GM12864 (cell line): ENCODE measurements around the gene MAPT.
"Not testable (repeated sequence)": the region's sequence is repeated elsewhere in the genome, so short reads cannot be mapped to it uniquely, and the experiment has no call there.

Source experiments
- DNase-seq: peaks from one replicate; pipeline ENCODE4 v3.0.0-alpha.2; 2011; ENCODE audit warnings: low read depth
- H3K4me3 ChIP-seq: 2 replicates; pipeline ENCODE4 v1.5.1; 2011; ENCODE audit warnings: mild to moderate bottlenecking, low read depth, low read length, control low read depth
- TF ChIP-seq, protein P1 (sequence below): IDR thresholded peaks from 2 replicates; pipeline ENCODE4 v1.5.1; 2011; ENCODE audit warnings: low read depth, mild to moderate bottlenecking, moderate library complexity, low read length, control low read depth, inconsistent platforms; ENCODE audit errors: missing control alignments

The MAPT gene

DNA sequence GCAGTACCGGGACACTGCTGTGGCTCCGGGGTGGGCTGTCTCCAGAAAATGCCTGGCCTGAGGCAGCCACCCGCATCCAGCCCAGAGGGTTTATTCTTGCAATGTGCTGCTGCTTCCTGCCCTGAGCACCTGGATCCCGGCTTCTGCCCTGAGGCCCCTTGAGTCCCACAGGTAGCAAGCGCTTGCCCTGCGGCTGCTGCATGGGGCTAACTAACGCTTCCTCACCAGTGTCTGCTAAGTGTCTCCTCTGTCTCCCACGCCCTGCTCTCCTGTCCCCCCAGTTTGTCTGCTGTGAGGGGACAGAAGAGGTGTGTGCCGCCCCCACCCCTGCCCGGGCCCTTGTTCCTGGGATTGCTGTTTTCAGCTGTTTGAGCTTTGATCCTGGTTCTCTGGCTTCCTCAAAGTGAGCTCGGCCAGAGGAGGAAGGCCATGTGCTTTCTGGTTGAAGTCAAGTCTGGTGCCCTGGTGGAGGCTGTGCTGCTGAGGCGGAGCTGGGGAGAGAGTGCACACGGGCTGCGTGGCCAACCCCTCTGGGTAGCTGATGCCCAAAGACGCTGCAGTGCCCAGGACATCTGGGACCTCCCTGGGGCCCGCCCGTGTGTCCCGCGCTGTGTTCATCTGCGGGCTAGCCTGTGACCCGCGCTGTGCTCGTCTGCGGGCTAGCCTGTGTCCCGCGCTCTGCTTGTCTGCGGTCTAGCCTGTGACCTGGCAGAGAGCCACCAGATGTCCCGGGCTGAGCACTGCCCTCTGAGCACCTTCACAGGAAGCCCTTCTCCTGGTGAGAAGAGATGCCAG is 117.6 kb downstream of the MAPT start:
- DNase-seq, result no peak
- H3K4me3 ChIP-seq, result no peak overlapping the region
- TF ChIP-seq, protein P1, sequence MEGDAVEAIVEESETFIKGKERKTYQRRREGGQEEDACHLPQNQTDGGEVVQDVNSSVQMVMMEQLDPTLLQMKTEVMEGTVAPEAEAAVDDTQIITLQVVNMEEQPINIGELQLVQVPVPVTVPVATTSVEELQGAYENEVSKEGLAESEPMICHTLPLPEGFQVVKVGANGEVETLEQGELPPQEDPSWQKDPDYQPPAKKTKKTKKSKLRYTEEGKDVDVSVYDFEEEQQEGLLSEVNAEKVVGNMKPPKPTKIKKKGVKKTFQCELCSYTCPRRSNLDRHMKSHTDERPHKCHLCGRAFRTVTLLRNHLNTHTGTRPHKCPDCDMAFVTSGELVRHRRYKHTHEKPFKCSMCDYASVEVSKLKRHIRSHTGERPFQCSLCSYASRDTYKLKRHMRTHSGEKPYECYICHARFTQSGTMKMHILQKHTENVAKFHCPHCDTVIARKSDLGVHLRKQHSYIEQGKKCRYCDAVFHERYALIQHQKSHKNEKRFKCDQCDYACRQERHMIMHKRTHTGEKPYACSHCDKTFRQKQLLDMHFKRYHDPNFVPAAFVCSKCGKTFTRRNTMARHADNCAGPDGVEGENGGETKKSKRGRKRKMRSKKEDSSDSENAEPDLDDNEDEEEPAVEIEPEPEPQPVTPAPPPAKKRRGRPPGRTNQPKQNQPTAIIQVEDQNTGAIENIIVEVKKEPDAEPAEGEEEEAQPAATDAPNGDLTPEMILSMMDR, result no peak

DNA sequence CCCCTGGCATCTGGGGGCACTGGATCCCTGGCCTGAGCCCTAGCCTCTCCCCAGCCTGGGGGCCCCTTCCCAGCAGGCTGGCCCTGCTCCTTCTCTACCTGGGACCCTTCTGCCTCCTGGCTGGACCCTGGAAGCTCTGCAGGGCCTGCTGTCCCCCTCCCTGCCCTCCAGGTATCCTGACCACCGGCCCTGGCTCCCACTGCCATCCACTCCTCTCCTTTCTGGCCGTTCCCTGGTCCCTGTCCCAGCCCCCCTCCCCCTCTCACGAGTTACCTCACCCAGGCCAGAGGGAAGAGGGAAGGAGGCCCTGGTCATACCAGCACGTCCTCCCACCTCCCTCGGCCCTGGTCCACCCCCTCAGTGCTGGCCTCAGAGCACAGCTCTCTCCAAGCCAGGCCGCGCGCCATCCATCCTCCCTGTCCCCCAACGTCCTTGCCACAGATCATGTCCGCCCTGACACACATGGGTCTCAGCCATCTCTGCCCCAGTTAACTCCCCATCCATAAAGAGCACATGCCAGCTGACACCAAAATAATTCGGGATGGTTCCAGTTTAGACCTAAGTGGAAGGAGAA is 118.2 kb downstream of the MAPT start:
- TF ChIP-seq, protein P1, result no peak
- H3K4me3 ChIP-seq, result no peak overlapping the region
- DNase-seq, result no peak

DNA sequence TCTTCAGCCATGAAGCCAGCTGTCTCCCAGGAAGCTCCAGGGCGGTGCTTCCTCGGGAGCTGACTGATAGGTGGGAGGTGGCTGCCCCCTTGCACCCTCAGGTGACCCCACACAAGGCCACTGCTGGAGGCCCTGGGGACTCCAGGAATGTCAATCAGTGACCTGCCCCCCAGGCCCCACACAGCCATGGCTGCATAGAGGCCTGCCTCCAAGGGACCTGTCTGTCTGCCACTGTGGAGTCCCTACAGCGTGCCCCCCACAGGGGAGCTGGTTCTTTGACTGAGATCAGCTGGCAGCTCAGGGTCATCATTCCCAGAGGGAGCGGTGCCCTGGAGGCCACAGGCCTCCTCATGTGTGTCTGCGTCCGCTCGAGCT is 118.8 kb downstream of the MAPT start:
- TF ChIP-seq, protein P1, result no peak
- no peak overlapping the region for H3K4me3 ChIP-seq
- no peak for DNase-seq

DNA sequence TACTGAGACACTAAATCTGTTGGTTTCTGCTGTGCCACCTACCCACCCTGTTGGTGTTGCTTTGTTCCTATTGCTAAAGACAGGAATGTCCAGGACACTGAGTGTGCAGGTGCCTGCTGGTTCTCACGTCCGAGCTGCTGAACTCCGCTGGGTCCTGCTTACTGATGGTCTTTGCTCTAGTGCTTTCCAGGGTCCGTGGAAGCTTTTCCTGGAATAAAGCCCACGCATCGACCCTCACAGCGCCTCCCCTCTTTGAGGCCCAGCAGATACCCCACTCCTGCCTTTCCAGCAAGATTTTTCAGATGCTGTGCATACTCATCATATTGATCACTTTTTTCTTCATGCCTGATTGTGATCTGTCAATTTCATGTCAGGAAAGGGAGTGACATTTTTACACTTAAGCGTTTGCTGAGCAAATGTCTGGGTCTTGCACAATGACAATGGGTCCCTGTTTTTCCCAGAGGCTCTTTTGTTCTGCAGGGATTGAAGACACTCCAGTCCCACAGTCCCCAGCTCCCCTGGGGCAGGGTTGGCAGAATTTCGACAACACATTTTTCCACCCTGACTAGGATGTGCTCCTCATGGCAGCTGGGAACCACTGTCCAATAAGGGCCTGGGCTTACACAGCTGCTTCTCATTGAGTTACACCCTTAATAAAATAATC is 119.3 kb downstream of the MAPT start:
- no peak for DNase-seq
- no peak overlapping the region for H3K4me3 ChIP-seq
- TF ChIP-seq, protein P1, result no peak

DNA sequence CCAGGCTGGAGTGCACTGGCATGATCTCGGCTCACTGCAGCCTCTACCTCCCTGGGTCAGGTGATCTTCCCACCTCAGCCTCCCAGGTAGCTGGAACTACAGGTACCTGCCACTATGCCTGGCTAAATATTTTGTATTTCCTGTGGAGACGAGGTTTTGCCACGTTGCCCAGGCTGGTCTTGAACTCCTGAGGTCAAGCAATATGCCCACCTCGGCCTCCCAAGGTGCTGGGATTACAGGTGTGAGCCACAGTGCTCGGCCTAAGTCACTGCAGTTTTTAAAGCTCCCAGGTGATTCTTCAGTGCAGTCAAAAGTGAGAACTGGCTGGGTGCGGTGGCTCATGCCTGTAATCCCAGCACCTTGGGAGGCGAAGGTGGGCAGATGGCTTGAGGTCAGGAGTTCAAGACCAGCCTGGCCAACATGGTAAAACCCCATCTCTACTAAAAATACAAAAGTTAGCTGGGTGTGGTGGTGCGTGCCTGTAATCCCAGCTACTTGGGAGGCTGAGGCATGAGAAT is 125.1 kb downstream of the MAPT start:
- not testable (repeated sequence) for DNase-seq

DNA sequence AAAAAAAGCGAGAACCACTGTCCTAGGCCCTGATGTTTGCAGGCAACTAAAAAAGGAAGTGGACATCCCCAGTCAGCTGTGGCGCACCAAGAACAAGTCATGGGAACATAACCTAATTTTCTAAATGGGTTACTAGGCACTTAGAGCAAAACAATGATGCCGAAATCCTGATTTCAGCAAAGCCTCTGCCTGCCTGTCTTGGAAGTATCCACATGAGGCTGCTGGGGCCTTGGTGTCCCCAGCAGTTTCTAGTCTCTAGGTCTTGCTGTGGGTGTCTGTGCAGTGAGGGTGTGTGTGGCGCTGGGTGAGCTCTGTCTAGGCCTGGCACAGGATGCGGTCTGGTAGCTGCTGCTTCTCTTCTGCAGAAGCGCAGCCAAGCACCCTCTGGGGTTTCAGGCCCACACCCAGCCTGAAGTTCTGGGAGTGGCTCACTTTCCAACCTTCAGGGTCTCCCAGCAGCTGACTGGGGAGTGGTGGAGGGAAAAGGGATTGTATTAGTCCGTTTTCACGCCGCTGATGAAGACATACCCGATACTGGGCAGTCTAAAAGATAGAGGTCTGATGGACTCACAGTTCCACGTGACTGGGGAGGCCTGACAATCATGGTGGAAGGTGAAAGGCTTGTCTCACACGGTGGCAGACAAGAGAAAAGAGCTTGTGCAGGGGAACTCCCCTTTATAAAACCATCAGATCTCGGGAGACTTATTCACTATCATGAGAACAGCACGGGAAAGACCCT is 125.8 kb downstream of the MAPT start:
- no peak overlapping the region for H3K4me3 ChIP-seq
- TF ChIP-seq, protein P1, result no peak
- DNase-seq, result no peak

More for the DNA sequence above, 125.1 kb downstream of the MAPT start:
- H3K4me3 ChIP-seq, result not testable (repeated sequence)

DNA sequence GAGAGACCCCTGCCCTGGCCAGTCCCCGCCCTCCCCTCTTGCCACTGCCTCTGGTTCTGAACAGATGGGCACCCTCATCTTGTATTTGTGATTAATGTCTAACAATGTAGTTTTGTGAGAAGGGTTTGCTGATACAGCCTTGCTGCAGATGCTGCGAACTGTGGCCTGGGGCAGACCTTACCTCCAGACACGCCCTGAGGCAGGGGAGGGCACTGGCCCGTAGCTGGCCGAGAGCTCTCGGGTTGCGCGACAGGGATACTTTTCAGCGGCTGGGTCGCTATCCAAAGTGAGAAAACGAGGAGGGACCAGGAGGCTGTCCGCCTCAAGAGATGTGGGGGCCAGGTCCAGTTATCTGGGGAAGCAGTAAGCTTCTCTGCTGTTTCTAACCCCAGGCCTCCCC is 126.6 kb downstream of the MAPT start:
- TF ChIP-seq, protein P1, result no peak
- DNase-seq, result no peak
- no peak overlapping the region for H3K4me3 ChIP-seq

DNA sequence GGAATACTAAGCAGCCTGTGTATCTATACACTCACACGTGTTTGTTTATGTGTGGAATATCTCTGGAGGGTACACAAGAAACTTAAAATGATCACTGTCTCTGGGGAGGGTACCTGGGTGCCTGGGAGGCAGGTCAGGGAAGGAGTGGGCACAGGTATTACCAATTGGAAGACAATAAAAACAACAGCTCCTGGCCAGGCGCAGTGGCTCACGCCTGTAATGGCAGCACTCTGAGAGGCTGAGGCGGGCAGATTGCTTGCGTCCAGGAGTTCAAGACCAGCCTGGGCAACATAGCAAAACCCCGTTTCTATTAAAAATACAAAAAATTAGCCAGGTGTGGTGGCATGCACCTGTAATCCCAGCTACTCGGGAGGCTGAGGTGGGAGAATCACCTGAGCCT is 129.0 kb downstream of the MAPT start:
- not testable (repeated sequence) for DNase-seq

More for the DNA sequence above, 129.0 kb downstream of the MAPT start:
- not testable (repeated sequence) for H3K4me3 ChIP-seq
